ENCODE data around the gene ARF3. TPM values are rescaled to one million over a fixed set of nuclear protein-coding genes. Genes with fewer than 3 reads are reported as not detected.

The ARF3 gene
- total and polyA plus RNA-seq, 2 of the 13 experiments (the other 11 are each of a cell fraction or from before 2014, with no cell fraction given), result 53.8 to 57.9 TPM

DNA sequence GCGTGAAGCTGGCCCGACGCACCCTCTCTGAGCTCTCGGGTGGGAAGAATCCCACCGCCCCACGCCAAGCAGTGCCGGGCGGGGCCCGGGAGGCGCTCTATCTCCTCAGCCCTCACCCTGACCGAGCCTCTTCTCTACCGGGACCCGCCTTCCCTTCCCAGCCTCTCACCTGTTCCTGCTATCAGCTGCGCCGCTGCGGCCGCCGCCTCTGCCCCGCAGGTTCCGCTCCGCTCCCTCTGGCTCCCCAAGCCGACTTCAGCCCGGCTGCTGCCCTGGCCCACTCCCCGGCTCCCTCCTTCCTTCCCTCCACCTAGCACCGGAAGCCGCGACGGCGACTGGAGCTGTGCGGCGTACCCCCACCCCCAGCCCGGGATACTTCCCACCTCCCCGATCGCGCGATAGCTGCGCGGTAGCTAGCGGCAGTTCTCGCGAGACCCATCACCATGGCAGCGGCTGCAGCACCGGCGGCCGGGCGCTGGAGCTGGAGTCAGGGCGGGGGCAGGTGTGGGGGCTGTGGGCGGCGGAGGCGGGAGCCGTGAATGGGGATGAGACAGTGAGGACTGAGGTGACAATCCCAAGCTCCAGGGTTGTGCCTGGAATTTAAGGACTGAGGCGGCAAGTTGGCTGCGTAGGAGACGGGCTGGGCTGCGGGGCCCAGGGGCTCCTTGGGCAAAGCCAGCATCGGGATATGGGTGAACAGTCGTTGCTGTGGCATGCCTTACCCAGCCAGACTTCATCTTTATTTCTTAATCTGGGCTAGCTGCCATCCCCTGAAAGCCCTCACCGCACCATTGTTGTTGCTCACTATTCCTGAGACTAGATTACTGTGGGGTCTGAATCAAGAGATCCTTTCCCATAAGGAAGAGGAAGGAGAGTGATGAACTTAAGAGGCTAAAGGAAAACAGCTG is at the start of gene ARF3 (continued):
- TF ChIP-seq, protein P1, sequence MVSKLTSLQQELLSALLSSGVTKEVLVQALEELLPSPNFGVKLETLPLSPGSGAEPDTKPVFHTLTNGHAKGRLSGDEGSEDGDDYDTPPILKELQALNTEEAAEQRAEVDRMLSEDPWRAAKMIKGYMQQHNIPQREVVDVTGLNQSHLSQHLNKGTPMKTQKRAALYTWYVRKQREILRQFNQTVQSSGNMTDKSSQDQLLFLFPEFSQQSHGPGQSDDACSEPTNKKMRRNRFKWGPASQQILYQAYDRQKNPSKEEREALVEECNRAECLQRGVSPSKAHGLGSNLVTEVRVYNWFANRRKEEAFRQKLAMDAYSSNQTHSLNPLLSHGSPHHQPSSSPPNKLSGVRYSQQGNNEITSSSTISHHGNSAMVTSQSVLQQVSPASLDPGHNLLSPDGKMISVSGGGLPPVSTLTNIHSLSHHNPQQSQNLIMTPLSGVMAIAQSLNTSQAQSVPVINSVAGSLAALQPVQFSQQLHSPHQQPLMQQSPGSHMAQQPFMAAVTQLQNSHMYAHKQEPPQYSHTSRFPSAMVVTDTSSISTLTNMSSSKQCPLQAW (CRISPR knock-in tag; IDR thresholded peaks at IDR 0.05), result 0 out of 2 replicates have a peak, but pooled peaks have one; percentile 68
- TF ChIP-seq ZSCAN9 (CRISPR knock-in tag; IDR thresholded peaks at IDR 0.05; ENCODE audit: borderline replicate concordance), result peak; percentile 44; the same call in 1 of the 2 replicates
- peak; percentile 64; the same call in 1 of the 2 replicates for TF ChIP-seq TBX2 (CRISPR knock-in tag; IDR thresholded peaks at IDR 0.05; ENCODE audit: borderline replicate concordance)
- no peak for TF ChIP-seq MYNN (CRISPR knock-in tag; IDR thresholded peaks at IDR 0.05; ENCODE audit: low read depth)
- TF ChIP-seq, protein P2, sequence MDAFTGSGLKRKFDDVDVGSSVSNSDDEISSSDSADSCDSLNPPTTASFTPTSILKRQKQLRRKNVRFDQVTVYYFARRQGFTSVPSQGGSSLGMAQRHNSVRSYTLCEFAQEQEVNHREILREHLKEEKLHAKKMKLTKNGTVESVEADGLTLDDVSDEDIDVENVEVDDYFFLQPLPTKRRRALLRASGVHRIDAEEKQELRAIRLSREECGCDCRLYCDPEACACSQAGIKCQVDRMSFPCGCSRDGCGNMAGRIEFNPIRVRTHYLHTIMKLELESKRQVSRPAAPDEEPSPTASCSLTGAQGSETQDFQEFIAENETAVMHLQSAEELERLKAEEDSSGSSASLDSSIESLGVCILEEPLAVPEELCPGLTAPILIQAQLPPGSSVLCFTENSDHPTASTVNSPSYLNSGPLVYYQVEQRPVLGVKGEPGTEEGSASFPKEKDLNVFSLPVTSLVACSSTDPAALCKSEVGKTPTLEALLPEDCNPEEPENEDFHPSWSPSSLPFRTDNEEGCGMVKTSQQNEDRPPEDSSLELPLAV (CRISPR knock-in tag; conservative IDR thresholded peaks at IDR 0.05; ENCODE audit: low read depth), result 0 out of 2 replicates have a peak, but pooled peaks have one; percentile 61
- TF ChIP-seq MEIS1 (CRISPR knock-in tag; IDR thresholded peaks at IDR 0.05; ENCODE audit: borderline replicate concordance), result peak; percentile 67; the same call in 1 of the 2 replicates
- TF ChIP-seq HBP1 (CRISPR knock-in tag; IDR thresholded peaks at IDR 0.05; ENCODE audit: low read depth), result peak; percentile 23; the same call in 1 of the 2 replicates
- TF ChIP-seq ZBTB7B (CRISPR knock-in tag; IDR thresholded peaks at IDR 0.05), result peak; percentile 47; the same call in 1 of the 2 replicates
- TF ChIP-seq ZNF331 (CRISPR knock-in tag; IDR thresholded peaks at IDR 0.05), result peak; percentile 54; the same call in 1 of the 2 replicates
- TF ChIP-seq ZNF703 (CRISPR knock-in tag; IDR thresholded peaks at IDR 0.05; ENCODE audit: borderline replicate concordance), result no peak
- TF ChIP-seq RXRA (CRISPR knock-in tag; IDR thresholded peaks at IDR 0.05), result no peak; the same call in 1 of the 2 replicates
- TF ChIP-seq, protein P3, sequence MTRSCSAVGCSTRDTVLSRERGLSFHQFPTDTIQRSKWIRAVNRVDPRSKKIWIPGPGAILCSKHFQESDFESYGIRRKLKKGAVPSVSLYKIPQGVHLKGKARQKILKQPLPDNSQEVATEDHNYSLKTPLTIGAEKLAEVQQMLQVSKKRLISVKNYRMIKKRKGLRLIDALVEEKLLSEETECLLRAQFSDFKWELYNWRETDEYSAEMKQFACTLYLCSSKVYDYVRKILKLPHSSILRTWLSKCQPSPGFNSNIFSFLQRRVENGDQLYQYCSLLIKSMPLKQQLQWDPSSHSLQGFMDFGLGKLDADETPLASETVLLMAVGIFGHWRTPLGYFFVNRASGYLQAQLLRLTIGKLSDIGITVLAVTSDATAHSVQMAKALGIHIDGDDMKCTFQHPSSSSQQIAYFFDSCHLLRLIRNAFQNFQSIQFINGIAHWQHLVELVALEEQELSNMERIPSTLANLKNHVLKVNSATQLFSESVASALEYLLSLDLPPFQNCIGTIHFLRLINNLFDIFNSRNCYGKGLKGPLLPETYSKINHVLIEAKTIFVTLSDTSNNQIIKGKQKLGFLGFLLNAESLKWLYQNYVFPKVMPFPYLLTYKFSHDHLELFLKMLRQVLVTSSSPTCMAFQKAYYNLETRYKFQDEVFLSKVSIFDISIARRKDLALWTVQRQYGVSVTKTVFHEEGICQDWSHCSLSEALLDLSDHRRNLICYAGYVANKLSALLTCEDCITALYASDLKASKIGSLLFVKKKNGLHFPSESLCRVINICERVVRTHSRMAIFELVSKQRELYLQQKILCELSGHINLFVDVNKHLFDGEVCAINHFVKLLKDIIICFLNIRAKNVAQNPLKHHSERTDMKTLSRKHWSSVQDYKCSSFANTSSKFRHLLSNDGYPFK (CRISPR knock-in tag; IDR thresholded peaks at IDR 0.05; ENCODE audit: borderline replicate concordance), result peak; percentile 26; the same call in 1 of the 2 replicates
- no peak for TF ChIP-seq NFIB (CRISPR knock-in tag; IDR thresholded peaks at IDR 0.05; ENCODE audit: borderline replicate concordance)
- peak; percentile 64 for TF ChIP-seq PTBP1 (IDR thresholded peaks at IDR 0.05; ENCODE audit: low read depth, low read length, poor library complexity, severe bottlenecking)
- TF ChIP-seq FOXK2 (IDR thresholded peaks at IDR 0.05), result no peak
- TF ChIP-seq ZNF878 (CRISPR knock-in tag; IDR thresholded peaks at IDR 0.05), result no peak
- no peak for TF ChIP-seq HMG20A (CRISPR knock-in tag; IDR thresholded peaks at IDR 0.05; ENCODE audit: borderline replicate concordance)
- TF ChIP-seq ZNF572 (CRISPR knock-in tag; IDR thresholded peaks at IDR 0.05), result no peak
- peak; percentile 84 for TF ChIP-seq POLR2AphosphoS5 (IDR thresholded peaks at IDR 0.05; ENCODE audit: low read depth, low read length)
- TF ChIP-seq REXO4 (CRISPR knock-in tag; IDR thresholded peaks at IDR 0.05; ENCODE audit: borderline replicate concordance), result no peak
- no peak for TF ChIP-seq SNAI1 (CRISPR knock-in tag; IDR thresholded peaks at IDR 0.05; ENCODE audit: borderline replicate concordance)

All from HepG2 (cell line).